ENCODE results near the gene ZDHHC20.

The ZDHHC20 gene

GRCh38 chr13:21478881-21479808 is 20.0 kb upstream of the ZDHHC20 start:
- H3K27me3 ChIP-seq: peaks cover 4% of the 10 kb centered on the region; the same call in 1 of the 2 replicates
- no peaks in the 10 kb centered on the region for H3K9me3 ChIP-seq
- TF ChIP-seq, protein P1, sequence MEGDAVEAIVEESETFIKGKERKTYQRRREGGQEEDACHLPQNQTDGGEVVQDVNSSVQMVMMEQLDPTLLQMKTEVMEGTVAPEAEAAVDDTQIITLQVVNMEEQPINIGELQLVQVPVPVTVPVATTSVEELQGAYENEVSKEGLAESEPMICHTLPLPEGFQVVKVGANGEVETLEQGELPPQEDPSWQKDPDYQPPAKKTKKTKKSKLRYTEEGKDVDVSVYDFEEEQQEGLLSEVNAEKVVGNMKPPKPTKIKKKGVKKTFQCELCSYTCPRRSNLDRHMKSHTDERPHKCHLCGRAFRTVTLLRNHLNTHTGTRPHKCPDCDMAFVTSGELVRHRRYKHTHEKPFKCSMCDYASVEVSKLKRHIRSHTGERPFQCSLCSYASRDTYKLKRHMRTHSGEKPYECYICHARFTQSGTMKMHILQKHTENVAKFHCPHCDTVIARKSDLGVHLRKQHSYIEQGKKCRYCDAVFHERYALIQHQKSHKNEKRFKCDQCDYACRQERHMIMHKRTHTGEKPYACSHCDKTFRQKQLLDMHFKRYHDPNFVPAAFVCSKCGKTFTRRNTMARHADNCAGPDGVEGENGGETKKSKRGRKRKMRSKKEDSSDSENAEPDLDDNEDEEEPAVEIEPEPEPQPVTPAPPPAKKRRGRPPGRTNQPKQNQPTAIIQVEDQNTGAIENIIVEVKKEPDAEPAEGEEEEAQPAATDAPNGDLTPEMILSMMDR (IDR thresholded peaks at IDR 0.05; ENCODE audit: low read depth, low read length): peak; percentile 54
- H3K4me3 ChIP-seq (ENCODE audit: low read depth, low read length): peak overlapping the region; percentile 1; the same call in 1 of the 2 replicates
- no peaks in the 10 kb centered on the region for H3K36me3 ChIP-seq
- DNase-seq: peak; percentile 51
- no peaks in the 10 kb centered on the region for H3K4me1 ChIP-seq

GRCh38 chr13:21476893-21477472 is 17.9 kb upstream of the ZDHHC20 start:
- TF ChIP-seq, protein P1 (IDR thresholded peaks at IDR 0.05; ENCODE audit: low read depth, low read length): peak; percentile 99
- Histone ChIP-seq H3K9me3 (no peaks in the 10 kb centered on the region; the same call in 1 of the 2 replicates), H3K27me3 (peaks cover 8% of the 10 kb centered on the region; the same call in 1 of the 2 replicates), H3K4me3 (ENCODE audit: low read depth, low read length) (peak overlapping the region; percentile 58), H3K4me1 (no peaks in the 10 kb centered on the region), H3K36me3 (no peaks in the 10 kb centered on the region)
- DNase-seq: peak; percentile 90

DNA sequence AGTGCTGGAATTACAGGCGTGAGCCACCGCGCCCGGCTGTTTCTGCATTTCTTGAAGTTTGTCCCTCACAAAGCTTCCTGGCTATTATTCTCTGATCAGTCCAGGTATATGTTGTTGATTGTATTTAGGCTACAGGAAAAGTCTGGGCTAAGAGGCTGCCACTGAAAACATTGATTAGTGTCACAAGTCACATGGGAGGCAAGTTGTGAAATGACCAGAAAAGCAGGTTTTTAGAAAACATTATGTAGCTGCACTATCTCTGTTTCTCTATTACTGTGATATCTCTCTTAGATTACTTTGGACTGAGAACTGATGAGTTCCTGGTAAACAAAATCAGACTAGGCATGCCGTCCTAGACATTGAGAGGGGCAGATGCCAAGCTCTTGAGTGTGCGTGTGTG is 16.0 kb upstream of the ZDHHC20 start:
- Histone ChIP-seq H3K4me3 (ENCODE audit: low read depth, low read length) (no peak overlapping the region), H3K36me3 (no peaks in the 10 kb centered on the region), H3K9me3 (no peaks in the 10 kb centered on the region; the same call in 1 of the 2 replicates), H3K4me1 (no peaks in the 10 kb centered on the region), H3K27me3 (peaks cover 8% of the 10 kb centered on the region; the same call in 1 of the 2 replicates)
- TF ChIP-seq, protein P1 (IDR thresholded peaks at IDR 0.05; ENCODE audit: low read depth, low read length): no peak
- DNase-seq: no peak

- DNase-seq: no peak
- Histone ChIP-seq H3K36me3 (no peaks in the 10 kb centered on the region), H3K4me3 (ENCODE audit: low read depth, low read length) (no peak overlapping the region), H3K9me3 (no peaks in the 10 kb centered on the region; the same call in 1 of the 2 replicates), H3K4me1 (no peaks in the 10 kb centered on the region), H3K27me3 (0 out of 2 replicates have a peak, but pooled peaks cover 4% of the 10 kb centered on the region)
- TF ChIP-seq, protein P1 (IDR thresholded peaks at IDR 0.05; ENCODE audit: low read depth, low read length): no peak
Measured at GRCh38 chr13:21470785-21471184, 11.7 kb upstream of the ZDHHC20 start.

DNA sequence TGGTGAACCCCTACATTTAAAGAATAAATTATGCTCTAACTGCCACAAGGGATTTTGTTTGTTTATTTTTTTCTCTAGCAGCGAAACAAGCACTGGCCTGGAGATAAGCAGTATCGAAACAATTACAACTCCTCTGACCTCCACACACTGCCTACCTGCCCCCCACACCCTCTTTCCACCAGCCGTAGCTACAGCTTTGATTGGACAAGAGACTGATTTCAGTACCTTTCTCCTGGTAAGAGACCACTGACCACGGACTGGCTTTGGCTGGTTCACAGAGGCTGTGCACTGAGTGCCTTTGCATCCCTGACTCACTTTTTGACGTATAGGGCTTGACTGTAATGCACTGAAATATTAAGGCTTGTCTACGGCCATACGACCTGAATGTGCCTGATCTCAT is 7.4 kb upstream of the ZDHHC20 start:
- Histone ChIP-seq H3K36me3 (no peaks in the 10 kb centered on the region), H3K4me1 (no peaks in the 10 kb centered on the region), H3K4me3 (ENCODE audit: low read depth, low read length) (no peak overlapping the region), H3K27me3 (no peaks in the 10 kb centered on the region), H3K9me3 (no peaks in the 10 kb centered on the region)
- TF ChIP-seq, protein P1 (IDR thresholded peaks at IDR 0.05; ENCODE audit: low read depth, low read length): no peak
- no peak for DNase-seq

Measured in BE2C (cell line).